ENCODE measurements around the gene TSR3.

Gene TSR3

DNA sequence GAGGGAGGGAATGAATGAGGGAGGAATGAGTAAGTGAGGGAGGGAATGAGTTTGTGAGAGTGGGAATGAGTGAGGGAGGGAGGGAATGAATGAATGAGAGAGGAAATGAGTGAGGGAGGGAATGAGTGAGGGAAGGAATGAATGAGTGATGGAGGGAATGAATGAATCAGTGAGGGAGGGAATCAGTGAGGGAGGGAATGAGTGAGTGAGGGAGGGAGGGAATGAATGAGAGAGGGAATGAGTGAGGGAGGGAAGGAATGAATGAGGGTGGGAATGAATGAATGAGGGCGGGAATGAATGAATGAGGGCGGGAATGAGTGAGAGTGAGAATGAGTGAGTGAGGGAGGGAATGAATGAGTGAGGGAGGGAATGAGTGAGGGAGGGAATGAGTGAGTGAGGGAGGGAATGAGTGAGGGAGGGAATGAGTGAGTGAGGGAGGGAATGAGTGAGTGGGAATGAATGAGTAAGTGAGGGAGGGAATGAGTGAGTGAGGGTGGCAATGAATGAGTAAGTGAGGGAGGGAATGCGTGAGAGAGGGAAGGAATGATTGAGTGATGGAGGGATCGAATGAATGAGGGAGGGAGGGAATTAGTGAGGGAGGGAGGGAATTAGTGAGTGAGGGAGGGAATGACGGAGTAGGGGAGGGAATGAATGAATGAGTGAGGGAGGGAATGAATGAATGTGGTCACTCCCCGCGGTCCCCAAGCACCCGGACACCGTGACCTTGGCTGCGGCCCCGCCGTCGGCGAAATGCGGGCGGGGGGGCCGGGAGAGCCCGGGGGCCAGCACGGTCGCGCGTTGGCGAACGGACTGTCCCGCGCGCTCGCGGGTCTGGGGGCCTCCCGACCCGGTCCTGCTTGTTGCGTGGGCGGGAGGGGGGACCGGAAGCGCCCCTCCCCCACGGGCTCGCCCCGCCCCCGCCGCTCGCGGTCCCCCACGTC lies 43.4 kb downstream of the TSR3 start:
- no peak for DNase-seq (ENCODE audit: low read depth)
- H3K4me3 ChIP-seq (ENCODE audit: control insufficient read depth, low read depth, low read length) = peak overlapping the region; percentile 50
- TF ChIP-seq, protein P1, sequence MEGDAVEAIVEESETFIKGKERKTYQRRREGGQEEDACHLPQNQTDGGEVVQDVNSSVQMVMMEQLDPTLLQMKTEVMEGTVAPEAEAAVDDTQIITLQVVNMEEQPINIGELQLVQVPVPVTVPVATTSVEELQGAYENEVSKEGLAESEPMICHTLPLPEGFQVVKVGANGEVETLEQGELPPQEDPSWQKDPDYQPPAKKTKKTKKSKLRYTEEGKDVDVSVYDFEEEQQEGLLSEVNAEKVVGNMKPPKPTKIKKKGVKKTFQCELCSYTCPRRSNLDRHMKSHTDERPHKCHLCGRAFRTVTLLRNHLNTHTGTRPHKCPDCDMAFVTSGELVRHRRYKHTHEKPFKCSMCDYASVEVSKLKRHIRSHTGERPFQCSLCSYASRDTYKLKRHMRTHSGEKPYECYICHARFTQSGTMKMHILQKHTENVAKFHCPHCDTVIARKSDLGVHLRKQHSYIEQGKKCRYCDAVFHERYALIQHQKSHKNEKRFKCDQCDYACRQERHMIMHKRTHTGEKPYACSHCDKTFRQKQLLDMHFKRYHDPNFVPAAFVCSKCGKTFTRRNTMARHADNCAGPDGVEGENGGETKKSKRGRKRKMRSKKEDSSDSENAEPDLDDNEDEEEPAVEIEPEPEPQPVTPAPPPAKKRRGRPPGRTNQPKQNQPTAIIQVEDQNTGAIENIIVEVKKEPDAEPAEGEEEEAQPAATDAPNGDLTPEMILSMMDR (IDR thresholded peaks at IDR 0.05; ENCODE audit: control insufficient read depth, insufficient read depth, low read depth, low read length, missing control alignments) = no peak

DNA sequence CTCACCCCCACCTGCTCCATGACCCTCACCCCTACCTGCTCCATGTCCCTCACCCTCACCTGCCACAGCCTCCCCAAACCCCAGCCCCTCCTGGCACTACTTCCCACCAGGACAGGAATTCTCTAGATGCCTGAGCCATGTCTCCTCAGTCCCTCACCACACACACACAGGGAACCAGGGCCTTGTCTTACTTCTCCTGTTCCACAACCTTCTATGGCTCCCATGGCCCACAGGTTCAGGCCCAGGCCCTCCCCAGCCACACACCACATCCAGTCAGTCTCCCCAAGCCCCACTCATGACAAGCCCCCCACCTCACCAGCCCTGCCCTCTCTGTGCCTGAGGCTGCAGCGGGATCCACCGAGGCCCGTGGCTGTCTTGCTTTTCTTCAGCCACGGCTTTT lies 45.3 kb downstream of the TSR3 start:
- H3K4me3 ChIP-seq (ENCODE audit: control insufficient read depth, low read depth, low read length) = no peak overlapping the region
- no peak for DNase-seq (ENCODE audit: low read depth)
- TF ChIP-seq, protein P1 (IDR thresholded peaks at IDR 0.05; ENCODE audit: control insufficient read depth, insufficient read depth, low read depth, low read length, missing control alignments) = no peak

DNA sequence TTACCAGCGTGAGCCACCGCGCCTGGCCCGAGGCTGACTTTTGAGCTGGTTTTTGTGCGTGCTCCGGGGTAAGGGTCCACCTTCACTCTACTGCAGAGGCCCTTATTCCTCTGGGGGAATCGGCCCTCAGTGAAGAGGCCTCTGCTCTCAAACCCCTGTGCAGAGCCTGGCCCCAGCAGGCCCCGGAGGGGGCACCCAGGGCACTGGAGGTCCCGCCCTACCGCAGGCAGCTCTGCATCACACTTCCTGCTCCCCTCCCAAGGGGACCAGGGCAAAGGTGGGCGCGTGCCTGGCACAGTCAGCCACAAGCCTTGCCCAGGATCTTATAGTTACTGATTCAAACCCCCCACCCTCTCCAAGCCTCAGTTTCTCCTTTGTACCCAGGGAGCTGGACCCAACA lies 45.9 kb downstream of the TSR3 start:
- H3K4me3 ChIP-seq (ENCODE audit: control insufficient read depth, low read depth, low read length) = no peak overlapping the region
- DNase-seq (ENCODE audit: low read depth) = no peak
- TF ChIP-seq, protein P1 (IDR thresholded peaks at IDR 0.05; ENCODE audit: control insufficient read depth, insufficient read depth, low read depth, low read length, missing control alignments) = no peak

DNA sequence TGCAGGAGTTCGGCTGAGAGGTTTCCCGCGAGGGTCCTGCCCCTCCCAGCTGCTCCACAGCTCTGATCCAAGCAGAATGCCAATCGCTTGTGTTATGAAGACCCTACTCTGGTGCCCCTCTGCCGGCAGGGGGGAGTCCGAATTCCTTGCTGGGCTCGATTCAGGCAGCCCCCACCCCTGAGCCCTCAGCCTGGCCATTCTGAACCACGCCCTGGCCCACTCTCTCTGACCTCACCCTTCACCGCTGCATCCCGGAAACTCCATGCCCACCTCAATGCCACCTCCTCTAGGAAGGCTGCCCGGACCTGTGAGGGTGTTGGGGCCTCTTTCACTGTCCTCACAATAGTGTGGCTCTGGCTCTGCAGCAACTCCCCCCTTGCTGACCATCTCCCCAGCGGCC lies 50.1 kb downstream of the TSR3 start:
- TF ChIP-seq, protein P1 (IDR thresholded peaks at IDR 0.05; ENCODE audit: control insufficient read depth, insufficient read depth, low read depth, low read length, missing control alignments) = no peak
- H3K4me3 ChIP-seq (ENCODE audit: control insufficient read depth, low read depth, low read length) = no peak overlapping the region

DNA sequence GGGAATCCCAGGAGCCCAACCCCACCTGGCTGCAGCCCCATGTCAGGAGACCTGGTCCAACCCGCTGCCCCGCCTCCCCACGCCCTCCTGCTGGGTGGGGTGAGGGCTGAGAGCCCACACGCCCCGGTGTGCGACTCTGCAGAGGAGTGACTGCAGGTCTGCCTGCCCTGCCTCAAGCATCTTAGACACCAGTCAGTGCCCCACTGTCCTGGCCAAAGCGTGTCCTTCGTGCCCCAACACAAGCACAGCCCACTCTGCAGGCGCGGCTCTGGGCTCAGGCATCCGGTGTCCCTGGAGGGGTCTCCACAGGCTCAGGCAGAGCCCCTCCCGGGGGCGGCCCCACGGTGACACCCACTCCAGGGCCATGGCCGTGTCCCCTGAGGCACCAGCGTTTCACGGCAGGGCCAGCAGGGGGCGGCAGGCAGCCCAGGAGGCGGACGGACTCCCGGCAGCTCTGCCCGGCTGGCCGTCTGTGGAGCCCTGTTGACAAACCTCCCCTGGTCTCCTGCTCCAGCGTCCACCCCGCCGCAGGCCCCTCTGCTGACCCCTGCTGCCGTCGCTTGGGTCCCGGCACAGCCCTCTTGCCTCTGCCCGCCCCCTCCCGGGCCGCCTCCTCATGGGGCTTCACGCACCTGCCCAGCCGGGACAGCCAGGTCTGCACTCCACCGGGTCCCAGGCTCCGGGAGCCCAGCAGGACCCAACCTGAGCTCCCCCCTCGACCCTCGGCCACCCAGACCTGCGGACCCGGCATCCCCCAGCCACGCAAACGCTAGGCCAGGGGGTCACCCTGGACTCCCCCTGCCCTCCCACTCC lies 50.8 kb downstream of the TSR3 start:
- TF ChIP-seq, protein P1 (IDR thresholded peaks at IDR 0.05; ENCODE audit: control insufficient read depth, insufficient read depth, low read depth, low read length, missing control alignments) = peak; percentile 93
- H3K4me3 ChIP-seq (ENCODE audit: control insufficient read depth, low read depth, low read length) = peak overlapping the region; percentile 10; the same call in 1 of the 2 replicates
- DNase-seq (ENCODE audit: low read depth) = no peak

More for the DNA sequence above, 50.1 kb downstream of the TSR3 start:
- DNase-seq (ENCODE audit: low read depth) = no peak

DNA sequence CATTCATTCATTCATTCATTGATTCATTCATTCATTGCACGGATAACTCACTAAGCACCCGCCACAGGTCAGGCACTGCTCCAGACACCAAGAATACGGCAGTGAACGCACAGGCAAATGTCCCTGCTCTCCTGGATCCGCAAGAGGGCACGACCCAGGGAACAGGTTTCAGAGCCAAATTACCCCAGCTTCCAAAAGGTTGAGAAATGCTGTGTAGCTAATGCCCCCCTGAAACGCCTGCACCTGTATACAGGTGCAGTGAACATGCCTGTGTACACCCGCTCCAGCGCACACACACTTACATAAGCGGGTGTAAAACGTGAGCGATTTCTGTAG lies 51.8 kb downstream of the TSR3 start:
- H3K4me3 ChIP-seq (ENCODE audit: control insufficient read depth, low read depth, low read length) = no peak overlapping the region
- TF ChIP-seq, protein P1 (IDR thresholded peaks at IDR 0.05; ENCODE audit: control insufficient read depth, insufficient read depth, low read depth, low read length, missing control alignments) = no peak
- no peak for DNase-seq (ENCODE audit: low read depth)
